Measurements from ENCODE around the gene NAALADL2. TPM values are rescaled to one million over a fixed set of nuclear protein-coding genes. Genes with fewer than 3 reads are reported as not detected.

Gene NAALADL2
- total RNA-seq, 1 experiment from 2014 or later: 1.6 TPM

DNA sequence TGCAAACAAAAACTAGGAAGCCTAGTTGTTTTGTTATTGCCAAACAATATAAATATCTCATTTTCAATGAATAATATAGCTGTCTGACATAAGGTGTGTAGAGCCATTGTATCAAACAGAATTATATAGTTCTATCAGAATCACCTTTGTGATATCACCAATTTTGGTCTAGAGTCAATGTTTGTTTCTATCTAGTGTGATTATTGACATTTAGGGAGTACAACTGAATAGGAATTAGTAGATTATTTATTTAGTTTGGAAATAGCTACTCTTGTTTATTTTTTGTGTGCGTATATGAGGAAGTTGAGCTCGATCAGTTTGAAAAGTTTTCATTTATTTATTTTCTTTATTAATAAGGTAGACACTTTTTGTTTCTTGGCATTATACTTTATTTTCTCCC, 389.7 kb downstream of the NAALADL2 start:
- Histone ChIP-seq H3K9ac (ENCODE audit: extremely low read depth, insufficient read length, low read length) (no peak overlapping the region), H3K27me3 (ENCODE audit: insufficient read depth, low read length) (no peaks in the 10 kb centered on the region), H3K4ac (ENCODE audit: low read depth, low read length) (no peak overlapping the region), H2BK20ac (ENCODE audit: low read depth, low read length, poor library complexity, severe bottlenecking) (no peak overlapping the region), H3K4me2 (ENCODE audit: insufficient read depth, insufficient read length, low read length) (no peak overlapping the region), H4K5ac (ENCODE audit: insufficient read length, low read depth, low read length) (no peak overlapping the region), H3K27ac (ENCODE audit: insufficient read length, low read depth, low read length) (no peak overlapping the region), H2BK12ac (ENCODE audit: insufficient read length, low read depth, low read length) (no peak overlapping the region), H3T11ph (ENCODE audit: low read length) (no peak overlapping the region), H2BK15ac (ENCODE audit: low read depth, low read length) (no peak overlapping the region), H3K79me2 (ENCODE audit: insufficient read depth, low read length) (no peaks in the 10 kb centered on the region), H2BK5ac (ENCODE audit: insufficient read length, low read length) (no peak overlapping the region), H3K14ac (ENCODE audit: insufficient read depth, low read length) (no peak overlapping the region), H4K20me1 (ENCODE audit: control insufficient read depth, insufficient read depth, insufficient read length) (no peaks in the 10 kb centered on the region), H2AK5ac (ENCODE audit: insufficient read length, low read length) (no peak overlapping the region), H2AFZ (ENCODE audit: low read length) (no peak overlapping the region), H3K23me2 (ENCODE audit: insufficient read length, low read depth, low read length, poor library complexity, severe bottlenecking) (no peaks in the 10 kb centered on the region), H3K4me1 (ENCODE audit: insufficient read depth, low read length) (peaks cover 3% of the 10 kb centered on the region; the same call in 1 of the 2 replicates), H3K23ac (ENCODE audit: insufficient read length, low read depth, low read length) (no peak overlapping the region), H3K56ac (ENCODE audit: insufficient read length, low read depth, low read length) (no peak overlapping the region), H3K18ac (ENCODE audit: insufficient read length, low read depth, low read length) (no peak overlapping the region), H3K9me3 (ENCODE audit: control insufficient read depth, low read depth, low read length) (no peaks in the 10 kb centered on the region), H2BK120ac (ENCODE audit: low read depth, low read length, poor library complexity, severe bottlenecking) (no peak overlapping the region), H4K8ac (replicated peaks; ENCODE audit: insufficient read length, low read depth, low read length) (no peak overlapping the region), H4K91ac (ENCODE audit: insufficient read length, low read depth, low read length) (no peak overlapping the region), H3K79me1 (ENCODE audit: insufficient read depth, low read depth, low read length, poor library complexity, severe bottlenecking) (no peaks in the 10 kb centered on the region)
- Mint-ChIP-seq H3K27me3 (ENCODE audit: low read depth) (peaks cover 7% of the 10 kb centered on the region), H3K9me3 (no peaks in the 10 kb centered on the region), H3K36me3 (ENCODE audit: insufficient read depth in 1 of 3, low read depth in 3 of 3) (no peaks in the 10 kb centered on the region), H3K4me1 (peaks cover 17 to 19% of the 10 kb centered on the region in 2 experiments), H3K27ac (no peak overlapping the region), H3K4me3 (no peak overlapping the region)
- no peak for DNase-seq
- TF ChIP-seq, protein P1, sequence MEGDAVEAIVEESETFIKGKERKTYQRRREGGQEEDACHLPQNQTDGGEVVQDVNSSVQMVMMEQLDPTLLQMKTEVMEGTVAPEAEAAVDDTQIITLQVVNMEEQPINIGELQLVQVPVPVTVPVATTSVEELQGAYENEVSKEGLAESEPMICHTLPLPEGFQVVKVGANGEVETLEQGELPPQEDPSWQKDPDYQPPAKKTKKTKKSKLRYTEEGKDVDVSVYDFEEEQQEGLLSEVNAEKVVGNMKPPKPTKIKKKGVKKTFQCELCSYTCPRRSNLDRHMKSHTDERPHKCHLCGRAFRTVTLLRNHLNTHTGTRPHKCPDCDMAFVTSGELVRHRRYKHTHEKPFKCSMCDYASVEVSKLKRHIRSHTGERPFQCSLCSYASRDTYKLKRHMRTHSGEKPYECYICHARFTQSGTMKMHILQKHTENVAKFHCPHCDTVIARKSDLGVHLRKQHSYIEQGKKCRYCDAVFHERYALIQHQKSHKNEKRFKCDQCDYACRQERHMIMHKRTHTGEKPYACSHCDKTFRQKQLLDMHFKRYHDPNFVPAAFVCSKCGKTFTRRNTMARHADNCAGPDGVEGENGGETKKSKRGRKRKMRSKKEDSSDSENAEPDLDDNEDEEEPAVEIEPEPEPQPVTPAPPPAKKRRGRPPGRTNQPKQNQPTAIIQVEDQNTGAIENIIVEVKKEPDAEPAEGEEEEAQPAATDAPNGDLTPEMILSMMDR (conservative IDR thresholded peaks at IDR 0.05): no peak
- 100% methylated on average over 2 of the region's 2 CpGs for WGBS (ENCODE audit: extremely low coverage, insufficient read length, low lambda C conversion rate)

All from H9 (cell line).